GM12801 (cell line): ENCODE results near the gene RCVRN.

ENCODE experiments used
- CTCF ChIP-seq: IDR thresholded peaks from one replicate; pipeline ENCODE4 v1.5.1; 2011; ENCODE audit warnings: control low read depth; ENCODE audit not compliant: insufficient read length; ENCODE audit errors: extremely low read depth

RCVRN gene

GRCh38 chr17:9918804-9919352 is 13.8 kb upstream of the RCVRN start:
- TF ChIP-seq CTCF = no peak

DNA sequence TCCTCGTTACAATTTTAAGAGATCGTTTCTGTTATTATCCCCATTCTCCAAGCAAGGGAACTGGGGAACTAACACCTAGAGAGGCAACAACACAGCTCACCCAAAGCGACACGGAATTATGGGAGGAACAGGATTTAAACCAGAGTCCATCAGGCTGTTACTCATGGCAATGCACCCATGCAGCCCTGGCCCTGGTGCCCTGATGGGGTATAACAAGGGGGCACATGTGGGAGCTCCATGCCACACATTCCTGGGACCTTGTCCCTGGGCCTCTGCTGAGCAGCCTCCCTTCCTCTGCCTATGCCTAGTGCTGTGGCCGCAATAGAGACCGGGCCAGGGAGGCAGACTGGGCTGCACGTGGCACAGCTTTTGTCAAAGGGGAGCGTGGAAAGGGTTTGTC is 13.3 kb upstream of the RCVRN start:
- no peak for TF ChIP-seq CTCF

DNA sequence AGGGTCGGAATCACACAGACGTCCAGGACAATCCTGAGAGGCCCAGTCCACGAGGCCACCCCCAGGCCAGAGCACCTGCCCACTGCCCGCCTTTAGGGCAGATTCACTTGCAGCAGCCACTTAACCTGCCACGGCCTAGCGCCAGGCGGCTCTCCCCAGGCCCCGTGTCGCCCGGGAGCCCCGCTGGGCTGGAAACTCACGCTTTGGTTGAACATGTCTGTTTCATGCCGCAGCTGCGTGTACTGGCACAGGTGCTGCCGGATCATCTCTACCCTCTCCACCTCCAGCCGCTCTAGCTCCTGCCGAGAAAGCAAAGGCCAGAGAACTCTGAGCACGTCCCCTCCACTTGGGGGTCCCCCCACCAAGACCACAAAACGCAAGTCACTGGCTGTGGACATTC is 12.7 kb upstream of the RCVRN start:
- TF ChIP-seq CTCF = no peak

- no peak for TF ChIP-seq CTCF
These were observed 12.1 kb upstream of the RCVRN start for GRCh38 chr17:9917131-9917530.

GRCh38 chr17:9916108-9916507 is 11.0 kb upstream of the RCVRN start:
- no peak for TF ChIP-seq CTCF

- no peak for TF ChIP-seq CTCF
These were observed 8.4 kb upstream of the RCVRN start for GRCh38 chr17:9913476-9913875.

DNA sequence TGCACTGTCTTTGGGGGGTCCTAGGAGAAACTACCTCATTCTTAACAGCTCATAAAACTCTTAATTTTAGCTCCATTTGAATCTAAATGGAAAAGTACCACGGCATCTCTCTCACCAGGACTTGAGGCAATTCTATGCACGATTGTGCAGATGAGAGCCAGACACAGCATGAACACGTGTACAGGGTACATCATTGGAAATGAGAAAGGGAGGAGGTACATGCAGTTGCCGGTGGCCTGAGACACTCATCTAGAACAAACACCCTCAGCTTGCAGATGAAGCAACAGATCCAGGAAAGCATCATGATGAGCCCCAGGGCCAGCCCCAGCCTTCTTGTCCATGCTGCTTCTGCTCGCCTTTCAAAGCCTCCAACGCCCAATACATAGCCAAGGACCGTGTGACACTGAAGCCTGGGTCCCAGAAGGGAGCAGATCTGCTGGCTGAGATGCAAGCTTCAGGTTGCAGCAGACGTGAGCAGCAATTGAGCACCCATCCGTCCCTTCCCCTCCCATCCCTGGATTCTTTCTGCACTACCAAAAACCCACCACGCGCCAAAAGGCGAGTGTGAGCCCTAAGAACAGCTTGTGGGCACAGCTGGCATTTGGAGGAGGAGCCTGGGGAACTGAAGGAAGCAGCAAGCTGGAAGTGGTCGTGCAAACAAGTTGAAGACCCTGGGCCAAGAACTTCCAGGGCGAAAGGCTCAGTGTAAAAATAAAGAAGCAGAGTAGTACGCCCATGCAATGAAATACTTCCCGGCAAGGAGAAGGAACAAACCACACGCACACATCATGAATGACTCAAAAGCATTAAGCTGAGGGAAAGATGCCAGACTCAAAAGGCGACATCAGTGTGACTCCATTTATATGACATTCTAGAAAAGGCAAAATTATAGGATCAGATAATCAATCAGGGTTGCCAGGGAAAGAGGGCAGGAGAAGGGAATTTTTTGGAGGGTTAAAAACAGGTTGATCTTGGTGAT is 7.3 kb upstream of the RCVRN start:
- TF ChIP-seq CTCF = no peak
